Measurements from ENCODE around the gene COL4A5.

Gene COL4A5

DNA sequence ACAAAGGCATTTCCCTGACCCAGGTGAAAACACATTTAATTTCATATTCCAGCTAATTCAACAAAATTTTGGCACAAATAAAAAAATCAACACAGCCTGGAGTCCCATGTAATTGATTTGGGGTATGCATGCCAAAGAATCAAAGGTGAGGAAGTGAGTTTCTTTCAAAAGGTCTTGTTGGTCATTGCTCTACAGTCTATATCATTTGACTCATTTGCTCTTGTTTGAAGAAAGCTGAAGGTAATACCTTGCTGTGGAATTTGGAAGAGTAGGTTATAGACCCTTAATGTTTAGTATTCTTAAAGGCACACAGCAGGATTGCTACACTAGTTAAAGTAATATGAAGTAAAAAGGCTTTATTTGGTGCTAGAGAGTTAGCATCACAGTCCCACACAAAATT, 26.9 kb upstream of the COL4A5 start:
- H3K4me3 ChIP-seq (ENCODE audit: low read depth, low read length) = no peak overlapping the region
- DNase-seq (ENCODE audit: low read depth) = no peak
- TF ChIP-seq, protein P1, sequence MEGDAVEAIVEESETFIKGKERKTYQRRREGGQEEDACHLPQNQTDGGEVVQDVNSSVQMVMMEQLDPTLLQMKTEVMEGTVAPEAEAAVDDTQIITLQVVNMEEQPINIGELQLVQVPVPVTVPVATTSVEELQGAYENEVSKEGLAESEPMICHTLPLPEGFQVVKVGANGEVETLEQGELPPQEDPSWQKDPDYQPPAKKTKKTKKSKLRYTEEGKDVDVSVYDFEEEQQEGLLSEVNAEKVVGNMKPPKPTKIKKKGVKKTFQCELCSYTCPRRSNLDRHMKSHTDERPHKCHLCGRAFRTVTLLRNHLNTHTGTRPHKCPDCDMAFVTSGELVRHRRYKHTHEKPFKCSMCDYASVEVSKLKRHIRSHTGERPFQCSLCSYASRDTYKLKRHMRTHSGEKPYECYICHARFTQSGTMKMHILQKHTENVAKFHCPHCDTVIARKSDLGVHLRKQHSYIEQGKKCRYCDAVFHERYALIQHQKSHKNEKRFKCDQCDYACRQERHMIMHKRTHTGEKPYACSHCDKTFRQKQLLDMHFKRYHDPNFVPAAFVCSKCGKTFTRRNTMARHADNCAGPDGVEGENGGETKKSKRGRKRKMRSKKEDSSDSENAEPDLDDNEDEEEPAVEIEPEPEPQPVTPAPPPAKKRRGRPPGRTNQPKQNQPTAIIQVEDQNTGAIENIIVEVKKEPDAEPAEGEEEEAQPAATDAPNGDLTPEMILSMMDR (conservative IDR thresholded peaks at IDR 0.05; ENCODE audit: low read depth, low read length) = no peak

DNA sequence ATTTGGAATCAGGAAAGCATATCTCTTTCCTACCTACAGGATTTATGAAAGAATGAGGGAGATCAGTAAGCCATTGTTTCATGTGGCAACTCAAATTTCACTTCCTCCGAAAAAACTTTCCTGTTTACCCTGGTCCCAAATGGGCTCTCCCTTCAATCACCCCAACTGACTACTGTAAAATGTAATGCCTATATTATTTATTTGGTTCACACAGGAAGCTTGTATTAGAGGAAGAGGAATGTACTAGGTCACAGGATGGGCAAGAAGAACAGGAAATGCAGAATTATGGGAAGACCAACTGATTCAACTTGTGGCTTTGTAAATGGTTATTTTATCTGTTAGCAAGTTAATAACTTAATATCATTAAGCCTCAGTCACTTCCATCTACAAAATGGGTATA, 24.5 kb upstream of the COL4A5 start:
- TF ChIP-seq, protein P1 (conservative IDR thresholded peaks at IDR 0.05; ENCODE audit: low read depth, low read length) = no peak
- no peak overlapping the region for H3K4me3 ChIP-seq (ENCODE audit: low read depth, low read length)
- DNase-seq (ENCODE audit: low read depth) = no peak

DNA sequence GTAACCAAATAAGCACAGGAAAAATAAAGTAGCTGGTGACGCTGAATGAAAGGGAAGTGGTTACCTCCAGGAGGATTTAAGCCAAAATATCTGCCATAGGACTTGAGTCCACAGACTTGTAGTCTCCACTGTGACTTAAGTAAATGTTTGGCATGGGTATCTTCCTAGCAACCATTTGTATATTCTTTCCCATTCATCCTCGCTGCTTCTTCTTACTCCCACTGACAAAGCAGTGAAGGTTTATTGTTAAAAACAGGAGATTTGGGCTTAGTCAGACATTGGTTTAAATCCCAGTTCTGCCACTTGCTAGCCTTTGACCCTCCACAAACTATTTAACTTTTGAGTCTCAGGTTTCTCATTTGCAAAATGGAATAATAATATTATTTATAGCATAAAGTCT, 23.7 kb upstream of the COL4A5 start:
- TF ChIP-seq, protein P1 (conservative IDR thresholded peaks at IDR 0.05; ENCODE audit: low read depth, low read length) = no peak
- H3K4me3 ChIP-seq (ENCODE audit: low read depth, low read length) = no peak overlapping the region
- peak; percentile 20 for DNase-seq (ENCODE audit: low read depth)

DNA sequence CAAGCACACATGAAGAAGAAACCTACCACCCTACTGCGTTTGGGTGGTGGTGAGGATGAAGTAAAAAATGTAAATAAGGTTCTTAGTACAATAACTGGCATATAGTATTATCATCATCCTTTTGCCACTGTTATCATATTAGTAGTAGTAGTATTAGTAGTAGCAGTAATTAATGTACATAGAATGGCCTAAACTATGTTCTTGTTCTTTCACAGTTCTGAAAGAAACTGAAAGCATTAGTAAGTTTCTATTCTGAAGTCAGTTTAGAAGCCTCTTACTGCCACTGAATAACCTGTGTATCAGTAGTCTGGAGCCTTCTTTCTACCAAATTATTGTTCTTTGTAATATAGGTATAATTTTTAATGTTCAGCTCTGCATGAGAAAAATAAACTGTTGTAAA, 22.4 kb upstream of the COL4A5 start:
- no peak for DNase-seq (ENCODE audit: low read depth)
- TF ChIP-seq, protein P1 (conservative IDR thresholded peaks at IDR 0.05; ENCODE audit: low read depth, low read length) = no peak
- no peak overlapping the region for H3K4me3 ChIP-seq (ENCODE audit: low read depth, low read length)

DNA sequence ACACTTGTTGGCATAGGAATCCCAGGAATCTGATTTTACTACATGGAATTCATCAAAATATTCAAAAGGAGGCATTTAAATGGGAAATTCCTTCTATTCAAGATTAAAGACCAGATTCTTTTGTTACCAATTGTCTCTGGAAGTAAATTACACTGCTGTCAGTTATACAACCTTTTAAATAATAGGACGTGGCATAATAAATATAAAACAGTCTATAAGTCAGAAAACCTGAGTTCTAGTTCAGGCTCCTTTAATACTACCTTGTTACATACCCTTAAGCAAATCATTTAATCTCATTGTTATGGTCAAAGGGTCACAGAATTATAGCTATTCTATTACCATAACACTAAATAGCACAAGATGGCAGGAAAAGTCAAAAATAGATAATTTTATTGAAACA, 20.2 kb upstream of the COL4A5 start:
- TF ChIP-seq, protein P1 (conservative IDR thresholded peaks at IDR 0.05; ENCODE audit: low read depth, low read length) = no peak
- DNase-seq (ENCODE audit: low read depth) = no peak
- H3K4me3 ChIP-seq (ENCODE audit: low read depth, low read length) = no peak overlapping the region

DNA sequence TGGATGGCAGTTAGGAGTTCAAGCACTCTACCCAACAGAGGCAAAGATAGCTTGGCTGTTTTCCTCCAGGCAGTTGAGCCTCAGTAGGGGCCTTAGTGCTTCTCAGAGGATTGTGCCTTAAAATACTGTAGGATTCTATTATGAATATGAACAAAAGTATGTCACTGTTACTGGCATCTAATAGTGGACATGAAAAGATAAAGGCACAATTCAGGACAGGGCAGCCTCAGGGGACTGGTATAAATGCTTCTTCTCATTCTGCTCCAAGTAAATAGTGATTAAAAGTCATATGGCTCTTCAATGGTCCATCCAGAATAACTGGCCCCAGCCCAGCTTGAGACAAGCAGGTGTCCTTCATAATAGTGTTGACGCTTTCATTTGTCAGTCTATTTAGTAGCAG, 19.2 kb upstream of the COL4A5 start:
- DNase-seq (ENCODE audit: low read depth) = no peak
- TF ChIP-seq, protein P1 (conservative IDR thresholded peaks at IDR 0.05; ENCODE audit: low read depth, low read length) = no peak
- no peak overlapping the region for H3K4me3 ChIP-seq (ENCODE audit: low read depth, low read length)

DNA sequence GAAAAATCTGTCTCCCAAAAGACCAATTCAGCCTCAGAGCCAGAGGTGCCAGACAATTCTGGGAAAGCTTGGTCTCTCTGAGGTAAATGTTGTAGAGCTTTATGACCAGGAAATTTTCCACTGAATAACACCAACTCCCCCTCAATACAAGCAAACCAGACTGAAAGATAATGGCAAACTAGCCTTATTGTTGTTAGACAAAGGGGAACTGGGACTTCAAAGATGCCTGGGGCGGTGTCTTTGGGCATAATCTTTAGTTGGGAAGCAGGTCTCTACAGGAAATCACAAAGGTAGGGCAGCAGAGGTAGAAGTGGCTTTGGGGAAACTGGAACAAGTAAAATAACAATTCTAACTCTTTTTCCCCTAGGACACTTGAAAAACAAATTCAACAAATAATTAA, 13.4 kb upstream of the COL4A5 start:
- DNase-seq (ENCODE audit: low read depth) = no peak
- TF ChIP-seq, protein P1 (conservative IDR thresholded peaks at IDR 0.05; ENCODE audit: low read depth, low read length) = no peak
- no peak overlapping the region for H3K4me3 ChIP-seq (ENCODE audit: low read depth, low read length)
